ENCODE data around the gene IQCH. TPM values are rescaled to one million over a fixed set of nuclear protein-coding genes. Genes with fewer than 3 reads are reported as not detected.

The IQCH gene
- total RNA-seq, 4 donors from 2014 or later: 0.40 to 5.2 (median 1.9) TPM

DNA sequence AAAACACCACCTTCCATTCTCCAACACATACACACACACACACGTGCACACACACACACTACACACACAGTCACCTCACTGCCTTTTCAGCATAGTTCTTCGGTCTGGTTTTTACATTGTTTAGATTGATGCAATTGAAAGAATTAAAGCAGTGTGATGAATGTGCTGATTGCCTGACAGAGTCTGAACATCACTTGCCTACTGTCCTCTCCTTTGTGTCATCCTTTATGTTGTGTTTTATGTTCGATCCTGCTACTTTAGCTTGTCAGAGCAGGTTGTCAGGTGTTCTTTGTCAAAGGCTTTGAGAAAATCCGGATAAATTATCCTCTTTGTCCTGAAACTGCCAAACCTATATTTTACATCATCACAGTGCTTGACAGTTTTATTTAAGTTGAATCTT lies 80.4 kb downstream of the IQCH start:
- WGBS, 2 donors (ENCODE audit: low coverage in 1 of 2): 58 to 64% methylated on average over 4 of the region's 4 CpGs
- Histone ChIP-seq H3K27me3 (no peaks in the 10 kb centered on the region), H3K36me3 (no peaks in the 10 kb centered on the region), H3K27ac (no peak overlapping the region), H3K4me3 (no peak overlapping the region), H3K4me1 (no peaks in the 10 kb centered on the region), H3K9me3 (no peaks in the 10 kb centered on the region)
- no peak for DNase-seq
- intact Hi-C loops (cut with DNase I; ENCODE audit: low total_unique reads): no loop called here
- in situ Hi-C loops (cut with MboI; ENCODE audit: low pct_ligation_motif_present in 1 of 4, low pct_unique_long_range_greater_than_20kb in 1 of 4, low sequenced_read_pairs in 3 of 4): no loop called here
- TF ChIP-seq EP300 (IDR thresholded peaks at IDR 0.05; ENCODE audit: low read depth) (no peak), POLR2AphosphoS5 (IDR thresholded peaks at IDR 0.05) (no peak), POLR2A (IDR thresholded peaks at IDR 0.05) (no peak)
- TF ChIP-seq, protein P1, sequence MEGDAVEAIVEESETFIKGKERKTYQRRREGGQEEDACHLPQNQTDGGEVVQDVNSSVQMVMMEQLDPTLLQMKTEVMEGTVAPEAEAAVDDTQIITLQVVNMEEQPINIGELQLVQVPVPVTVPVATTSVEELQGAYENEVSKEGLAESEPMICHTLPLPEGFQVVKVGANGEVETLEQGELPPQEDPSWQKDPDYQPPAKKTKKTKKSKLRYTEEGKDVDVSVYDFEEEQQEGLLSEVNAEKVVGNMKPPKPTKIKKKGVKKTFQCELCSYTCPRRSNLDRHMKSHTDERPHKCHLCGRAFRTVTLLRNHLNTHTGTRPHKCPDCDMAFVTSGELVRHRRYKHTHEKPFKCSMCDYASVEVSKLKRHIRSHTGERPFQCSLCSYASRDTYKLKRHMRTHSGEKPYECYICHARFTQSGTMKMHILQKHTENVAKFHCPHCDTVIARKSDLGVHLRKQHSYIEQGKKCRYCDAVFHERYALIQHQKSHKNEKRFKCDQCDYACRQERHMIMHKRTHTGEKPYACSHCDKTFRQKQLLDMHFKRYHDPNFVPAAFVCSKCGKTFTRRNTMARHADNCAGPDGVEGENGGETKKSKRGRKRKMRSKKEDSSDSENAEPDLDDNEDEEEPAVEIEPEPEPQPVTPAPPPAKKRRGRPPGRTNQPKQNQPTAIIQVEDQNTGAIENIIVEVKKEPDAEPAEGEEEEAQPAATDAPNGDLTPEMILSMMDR (IDR thresholded peaks at IDR 0.05): no peak

DNA sequence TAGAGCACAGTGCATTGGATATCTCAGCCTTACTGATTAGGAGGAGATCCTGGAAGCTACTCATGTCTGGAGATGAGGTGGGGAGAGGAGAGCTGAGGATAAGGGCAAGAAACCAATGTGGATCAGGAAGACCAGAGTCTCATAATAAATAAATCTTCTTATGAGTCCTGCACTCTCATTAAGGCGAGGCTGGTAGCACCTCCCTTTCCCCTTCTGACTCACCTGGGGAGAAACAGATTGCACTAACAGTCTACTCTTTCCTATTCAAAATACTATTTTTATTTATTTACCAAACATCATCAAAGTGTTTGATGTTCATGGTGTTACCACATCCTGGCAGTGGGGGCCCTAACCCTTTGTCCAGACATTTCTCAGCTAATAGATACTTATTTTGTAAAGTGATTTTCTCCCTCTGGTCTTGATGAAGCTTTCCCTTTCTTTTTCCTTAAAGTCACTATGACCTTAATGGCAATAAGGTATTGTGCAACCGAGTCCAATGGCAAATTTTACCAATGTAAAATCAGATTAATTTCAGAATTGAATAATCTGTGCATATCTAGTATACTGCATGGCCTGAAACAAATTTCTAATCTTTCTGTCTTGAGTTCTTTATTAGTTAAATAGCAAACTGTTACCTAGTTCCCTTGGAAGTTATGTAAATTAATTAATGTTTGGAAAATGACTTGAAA lies 81.1 kb downstream of the IQCH start:
- in situ Hi-C loops (cut with MboI; ENCODE audit: low pct_ligation_motif_present in 1 of 4, low pct_unique_long_range_greater_than_20kb in 1 of 4, low sequenced_read_pairs in 3 of 4): no loop called here
- Histone ChIP-seq H3K36me3 (no peaks in the 10 kb centered on the region), H3K4me3 (no peak overlapping the region), H3K9me3 (no peaks in the 10 kb centered on the region), H3K27ac (no peak overlapping the region), H3K27me3 (no peaks in the 10 kb centered on the region), H3K4me1 (no peaks in the 10 kb centered on the region)
- TF ChIP-seq EP300 (IDR thresholded peaks at IDR 0.05; ENCODE audit: low read depth): no peak
- TF ChIP-seq, protein P1 (IDR thresholded peaks at IDR 0.05): no peak
- no peak for TF ChIP-seq POLR2AphosphoS5 (IDR thresholded peaks at IDR 0.05)
- no peak for TF ChIP-seq POLR2A (IDR thresholded peaks at IDR 0.05)
- WGBS, 2 donors (ENCODE audit: low coverage in 1 of 2): 70 to 93% methylated on average over 2 of the region's 2 CpGs
- DNase-seq: no peak
- intact Hi-C loops (cut with DNase I; ENCODE audit: low total_unique reads): no loop called here

DNA sequence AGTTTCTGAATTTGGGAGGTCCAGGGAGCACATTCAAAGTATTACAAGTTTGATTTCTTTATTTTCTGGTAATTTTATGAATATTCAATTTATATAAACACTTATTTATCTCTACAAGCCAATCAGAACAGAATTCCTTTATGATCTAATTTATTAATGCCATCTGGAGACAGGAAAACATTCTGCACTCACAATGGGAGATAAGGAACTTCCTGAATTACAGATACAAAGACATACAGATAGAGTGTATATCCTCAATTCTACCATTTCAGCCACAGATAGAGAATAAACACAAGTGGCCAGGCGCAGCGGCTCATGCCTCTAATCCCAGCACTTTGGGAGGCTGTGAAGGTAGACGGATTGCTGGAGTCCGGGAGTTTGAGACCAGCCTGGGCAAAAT lies 86.0 kb downstream of the IQCH start:
- 93 to 100% methylated on average over 3 to 4 of the region's 4 CpGs for WGBS, 2 donors (ENCODE audit: low coverage in 1 of 2)
- TF ChIP-seq POLR2A (IDR thresholded peaks at IDR 0.05): no peak
- TF ChIP-seq, protein P1 (IDR thresholded peaks at IDR 0.05): no peak
- TF ChIP-seq EP300 (IDR thresholded peaks at IDR 0.05; ENCODE audit: low read depth): no peak
- TF ChIP-seq POLR2AphosphoS5 (IDR thresholded peaks at IDR 0.05): no peak
- intact Hi-C loops (cut with DNase I; ENCODE audit: low total_unique reads): no loop called here
- in situ Hi-C loops (cut with MboI; ENCODE audit: low pct_ligation_motif_present in 1 of 4, low pct_unique_long_range_greater_than_20kb in 1 of 4, low sequenced_read_pairs in 3 of 4): no loop called here
- Histone ChIP-seq H3K9me3 (no peaks in the 10 kb centered on the region), H3K36me3 (no peaks in the 10 kb centered on the region), H3K4me3 (no peak overlapping the region), H3K27me3 (no peaks in the 10 kb centered on the region), H3K27ac (no peak overlapping the region), H3K4me1 (no peaks in the 10 kb centered on the region)
- no peak for DNase-seq

DNA sequence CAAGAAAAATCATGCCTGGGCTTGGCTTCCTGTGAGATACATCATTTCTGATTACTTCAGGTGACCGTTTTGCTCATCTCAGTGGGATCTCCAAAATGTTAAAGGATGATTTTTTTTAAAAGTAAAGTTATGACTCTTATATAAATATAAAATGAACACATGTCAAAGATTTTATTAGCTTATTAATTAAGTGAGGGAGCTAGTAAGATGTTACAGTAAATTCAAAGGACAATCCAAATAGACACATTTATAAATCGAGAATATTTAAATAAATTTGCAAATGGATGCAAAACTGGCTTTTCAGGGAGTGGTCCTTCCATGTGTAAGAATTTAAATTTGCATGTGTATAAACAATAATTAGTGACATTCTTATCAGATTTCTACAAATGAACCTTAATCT lies 87.0 kb downstream of the IQCH start:
- in situ Hi-C loops (cut with MboI; ENCODE audit: low pct_ligation_motif_present in 1 of 4, low pct_unique_long_range_greater_than_20kb in 1 of 4, low sequenced_read_pairs in 3 of 4) (no loop called here), intact Hi-C loops (cut with DNase I; ENCODE audit: low total_unique reads) (no loop called here)
- no peak for DNase-seq
- Histone ChIP-seq H3K27ac (no peak overlapping the region), H3K36me3 (no peaks in the 10 kb centered on the region), H3K4me1 (no peaks in the 10 kb centered on the region), H3K9me3 (no peaks in the 10 kb centered on the region), H3K27me3 (no peaks in the 10 kb centered on the region), H3K4me3 (no peak overlapping the region)
- no peak for TF ChIP-seq POLR2A (IDR thresholded peaks at IDR 0.05)
- no peak for TF ChIP-seq EP300 (IDR thresholded peaks at IDR 0.05; ENCODE audit: low read depth)
- 83 to 94% methylated on average over 2 of the region's 2 CpGs for WGBS, 2 donors (ENCODE audit: low coverage in 1 of 2)

DNA sequence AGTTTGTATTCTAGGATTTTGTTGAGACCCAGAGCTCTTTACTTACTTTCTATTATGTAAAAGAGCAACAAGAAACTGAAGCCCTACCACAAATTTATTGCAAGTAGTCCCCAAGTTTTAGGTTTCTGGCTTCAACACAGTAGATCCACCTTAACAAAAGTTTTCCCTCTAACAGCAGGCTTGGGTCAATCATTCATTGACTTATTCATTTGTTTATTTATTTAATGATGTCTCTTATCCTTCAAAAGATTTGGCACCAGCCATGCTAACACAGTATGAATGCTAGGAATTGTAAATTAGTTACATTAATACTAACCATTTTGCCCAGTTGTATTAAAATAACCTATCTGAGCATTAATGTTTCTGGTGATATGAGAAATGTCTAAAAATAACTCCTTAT lies 88.6 kb downstream of the IQCH start:
- Histone ChIP-seq H3K9me3 (peaks cover 0 to 8% of the 10 kb centered on the region in 2 donors), H3K27me3 (no peaks in the 10 kb centered on the region), H3K4me3 (no peak overlapping the region), H3K36me3 (no peaks in the 10 kb centered on the region), H3K4me1 (no peaks in the 10 kb centered on the region), H3K27ac (no peak overlapping the region)
- in situ Hi-C loops (cut with MboI; ENCODE audit: low pct_ligation_motif_present in 1 of 4, low pct_unique_long_range_greater_than_20kb in 1 of 4, low sequenced_read_pairs in 3 of 4): no loop called here
- TF ChIP-seq POLR2AphosphoS5 (IDR thresholded peaks at IDR 0.05) (no peak), EP300 (IDR thresholded peaks at IDR 0.05; ENCODE audit: low read depth) (no peak), POLR2A (IDR thresholded peaks at IDR 0.05) (no peak)
- TF ChIP-seq, protein P1 (IDR thresholded peaks at IDR 0.05): no peak
- DNase-seq: no peak
- intact Hi-C loops (cut with DNase I; ENCODE audit: low total_unique reads): no loop called here

Measured in transverse colon (tissue), 4 donors.